GM06990 (cell line): ENCODE results near the gene LSM10.

Experiments used
- DNase-seq: peaks from one replicate; pipeline ENCODE4 v3.0.0-alpha.2; 2011; ENCODE audit not compliant: insufficient read length; ENCODE audit errors: extremely low read depth
- H3K27me3 ChIP-seq: replicated peaks from 2 replicates; pipeline ENCODE4 v1.6.0; 2011; ENCODE audit warnings: low read length; ENCODE audit not compliant: control insufficient read depth, insufficient read depth
- H3K36me3 ChIP-seq: 2 replicates; pipeline ENCODE4 v1.5.1; 2011; ENCODE audit warnings: low read length; ENCODE audit not compliant: control insufficient read depth, insufficient read depth
- H3K4me3 ChIP-seq: replicated peaks from 2 replicates; pipeline ENCODE4 v1.5.1; 2011; ENCODE audit warnings: low read depth, mild to moderate bottlenecking, control low read depth, low read length
- CTCF ChIP-seq: IDR thresholded peaks from 2 replicates; pipeline ENCODE4 v1.5.1; 2011; ENCODE audit warnings: low read length, control low read depth, mild to moderate bottlenecking, inconsistent platforms; ENCODE audit not compliant: insufficient read depth, poor library complexity, severe bottlenecking

LSM10 gene

DNA sequence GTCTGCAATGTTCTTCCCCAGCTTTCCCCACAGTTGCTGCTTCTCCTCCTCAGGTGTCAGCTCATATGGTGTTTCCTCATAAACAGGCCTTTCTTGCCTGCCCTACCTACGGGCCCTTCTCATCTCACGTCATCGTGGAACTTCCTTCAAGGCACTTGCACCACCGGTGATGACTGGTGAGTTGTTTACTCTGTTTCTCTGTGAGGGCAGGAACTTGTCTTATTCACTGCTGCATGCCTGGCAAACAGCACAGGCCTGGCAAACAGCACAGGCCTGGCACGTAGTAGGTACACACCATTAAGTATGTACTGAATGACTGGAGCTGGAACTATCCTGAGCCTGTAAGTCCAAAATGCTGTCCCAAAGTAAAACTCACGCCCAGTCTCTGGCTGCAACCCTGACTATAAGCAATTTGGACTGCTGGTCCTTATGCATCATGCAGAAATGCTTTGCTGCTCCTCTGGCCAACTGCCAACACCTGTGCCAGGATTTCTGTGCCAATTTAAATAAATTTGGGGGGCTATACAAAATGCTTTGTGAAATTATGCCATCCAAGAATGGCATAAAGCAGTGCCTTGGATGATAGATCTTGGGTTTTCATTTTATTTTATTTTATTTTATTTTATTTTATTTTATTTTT is 37.7 kb downstream of the LSM10 start:
- Histone ChIP-seq H3K4me3 (no peak overlapping the region), H3K27me3 (no peaks in the 10 kb centered on the region), H3K36me3 (peaks cover 22% of the 10 kb centered on the region)
- DNase-seq, result no peak
- no peak for TF ChIP-seq CTCF

GRCh38 chr1:36359383-36359782 is 38.3 kb downstream of the LSM10 start:
- H3K27me3 ChIP-seq, result no peaks in the 10 kb centered on the region
- no peak for TF ChIP-seq CTCF
- no peak for DNase-seq
- no peak overlapping the region for H3K4me3 ChIP-seq
- H3K36me3 ChIP-seq, result peaks cover 27% of the 10 kb centered on the region

DNA sequence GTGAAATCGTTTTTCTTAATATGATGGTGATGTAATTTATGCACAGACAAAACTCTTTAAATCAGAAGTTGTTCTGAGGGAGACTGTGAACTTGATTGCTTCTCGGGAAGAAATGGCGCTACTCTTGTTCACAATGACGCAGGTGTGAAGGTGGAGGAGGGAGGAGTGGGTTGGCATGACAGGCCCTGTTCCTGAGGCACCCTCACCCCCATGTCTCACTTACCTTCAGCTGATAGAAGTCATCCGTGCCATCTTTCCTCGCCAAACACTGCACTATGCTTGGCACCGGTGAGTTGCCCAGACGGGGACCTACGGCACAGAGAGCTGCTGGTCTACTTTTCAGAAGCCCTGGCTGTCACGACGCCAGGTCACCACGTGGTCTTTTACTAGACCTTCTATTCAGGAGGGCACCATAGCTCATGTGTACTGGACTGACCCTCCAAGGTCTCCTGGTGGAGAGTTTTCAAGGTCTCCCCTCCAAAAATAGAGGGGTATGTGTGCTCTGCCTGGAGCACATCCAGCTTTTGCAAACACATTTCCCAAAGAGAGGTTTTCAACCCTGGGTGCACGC is 39.1 kb downstream of the LSM10 start:
- no peak for DNase-seq
- Histone ChIP-seq H3K4me3 (no peak overlapping the region), H3K27me3 (no peaks in the 10 kb centered on the region), H3K36me3 (peaks cover 29% of the 10 kb centered on the region)
- no peak for TF ChIP-seq CTCF

GRCh38 chr1:36355811-36356210 is 41.9 kb downstream of the LSM10 start:
- no peak for TF ChIP-seq CTCF
- peaks cover 43% of the 10 kb centered on the region for H3K36me3 ChIP-seq
- H3K4me3 ChIP-seq, result no peak overlapping the region

DNA sequence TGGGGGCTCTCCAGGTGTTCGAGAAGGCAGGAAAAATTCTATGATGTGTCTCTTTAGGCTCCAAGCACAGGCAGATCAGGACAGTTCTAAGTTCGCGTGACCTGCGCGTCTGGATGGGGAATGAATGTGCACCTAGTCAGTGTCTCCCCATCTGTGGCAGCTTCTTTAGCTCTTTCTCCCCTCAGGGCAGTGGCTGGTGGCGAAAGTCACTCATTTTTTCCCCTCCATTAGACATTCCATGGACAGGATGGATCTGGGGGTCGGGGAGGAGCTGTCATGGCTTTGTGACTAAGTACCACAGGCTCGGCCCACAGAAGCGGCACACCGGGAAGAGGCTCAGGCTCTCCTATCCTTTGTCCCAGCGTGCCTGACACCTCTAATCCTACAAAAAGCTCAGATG is 43.2 kb downstream of the LSM10 start:
- no peak for DNase-seq
- peaks cover 43% of the 10 kb centered on the region for H3K36me3 ChIP-seq
- TF ChIP-seq CTCF, result no peak
- no peak overlapping the region for H3K4me3 ChIP-seq
- no peaks in the 10 kb centered on the region for H3K27me3 ChIP-seq

More at GRCh38 chr1:36355811-36356210, 41.9 kb downstream of the LSM10 start:
- DNase-seq, result no peak
- no peaks in the 10 kb centered on the region for H3K27me3 ChIP-seq
